IMR-90 (cell line): ENCODE data around the gene STX8.

Source experiments
- BHLHE40 ChIP-seq: fragments of 150-350 bp; IDR thresholded peaks from 2 replicates; pipeline ENCODE4 v1.6.1; 2016; ENCODE audit warnings: mild to moderate bottlenecking, low read depth, low read length
- CEBPB ChIP-seq: IDR thresholded peaks from 2 replicates; pipeline ENCODE4 v1.6.1; 2012; ENCODE audit warnings: low read depth, low read length, improper control_type of control experiment
- FOS ChIP-seq: fragments of 150-350 bp; IDR thresholded peaks from 2 replicates; pipeline ENCODE4 v1.6.1; 2016; ENCODE audit warnings: low read depth, low read length
- MAFK ChIP-seq: IDR thresholded peaks from 2 replicates; pipeline ENCODE4 v1.6.1; 2012; ENCODE audit warnings: low read depth, low read length, improper control_type of control experiment
- MXI1 ChIP-seq: IDR thresholded peaks from 2 replicates; pipeline ENCODE4 v1.6.1; 2012; ENCODE audit warnings: low read depth, mild to moderate bottlenecking, low read length, moderate library complexity, borderline replicate concordance
- POLR2A ChIP-seq: IDR thresholded peaks from 2 replicates; pipeline ENCODE4 v1.6.1; 2012; ENCODE audit warnings: mild to moderate bottlenecking, low read depth, low read length
- RAD21 ChIP-seq: IDR thresholded peaks from 2 replicates; pipeline ENCODE4 v1.6.1; 2012; ENCODE audit warnings: low read length, improper control_type of control experiment
- RCOR1 ChIP-seq: IDR thresholded peaks from 2 replicates; pipeline ENCODE4 v1.6.1; 2012; ENCODE audit warnings: mild to moderate bottlenecking, low read length, improper control_type of control experiment; ENCODE audit not compliant: insufficient replicate concordance
- RFX5 ChIP-seq: IDR thresholded peaks from 2 replicates; pipeline ENCODE4 v1.8.0; 2012; ENCODE audit warnings: low read depth, mild to moderate bottlenecking, low read length, moderate library complexity
- TF ChIP-seq, protein P1 (sequence below): conservative IDR thresholded peaks from 2 replicates; pipeline ENCODE4 v1.5.1; 2012; ENCODE audit warnings: mild to moderate bottlenecking, low read depth, low read length, improper control_type of control experiment
- TF ChIP-seq, protein P2 (sequence below): fragments of 150-350 bp; IDR thresholded peaks from 2 replicates; pipeline ENCODE4 v1.6.1; 2017; ENCODE audit warnings: mild to moderate bottlenecking, antibody characterized with exemption, low read length, low read depth

DNA sequence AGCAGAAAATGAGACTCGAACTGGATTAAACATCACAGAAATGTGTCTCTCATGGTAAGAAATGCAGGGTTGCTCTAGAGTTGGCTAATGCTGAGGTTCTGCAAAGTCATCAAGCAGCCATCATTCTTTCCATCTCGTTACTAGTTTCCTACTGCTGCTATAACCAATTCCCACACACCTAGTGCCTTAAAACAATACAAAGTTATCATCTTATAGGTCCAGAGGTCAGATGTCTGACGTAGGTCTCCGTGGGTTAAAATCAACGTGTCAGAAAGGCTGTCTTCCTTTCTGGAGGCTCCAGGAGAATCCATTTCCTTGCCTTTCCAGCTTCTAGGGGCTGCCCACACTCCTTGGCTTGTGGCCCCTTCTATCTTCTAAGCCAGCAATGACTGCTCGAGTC is 118.6 kb downstream of the STX8 start:
- TF ChIP-seq, protein P1, sequence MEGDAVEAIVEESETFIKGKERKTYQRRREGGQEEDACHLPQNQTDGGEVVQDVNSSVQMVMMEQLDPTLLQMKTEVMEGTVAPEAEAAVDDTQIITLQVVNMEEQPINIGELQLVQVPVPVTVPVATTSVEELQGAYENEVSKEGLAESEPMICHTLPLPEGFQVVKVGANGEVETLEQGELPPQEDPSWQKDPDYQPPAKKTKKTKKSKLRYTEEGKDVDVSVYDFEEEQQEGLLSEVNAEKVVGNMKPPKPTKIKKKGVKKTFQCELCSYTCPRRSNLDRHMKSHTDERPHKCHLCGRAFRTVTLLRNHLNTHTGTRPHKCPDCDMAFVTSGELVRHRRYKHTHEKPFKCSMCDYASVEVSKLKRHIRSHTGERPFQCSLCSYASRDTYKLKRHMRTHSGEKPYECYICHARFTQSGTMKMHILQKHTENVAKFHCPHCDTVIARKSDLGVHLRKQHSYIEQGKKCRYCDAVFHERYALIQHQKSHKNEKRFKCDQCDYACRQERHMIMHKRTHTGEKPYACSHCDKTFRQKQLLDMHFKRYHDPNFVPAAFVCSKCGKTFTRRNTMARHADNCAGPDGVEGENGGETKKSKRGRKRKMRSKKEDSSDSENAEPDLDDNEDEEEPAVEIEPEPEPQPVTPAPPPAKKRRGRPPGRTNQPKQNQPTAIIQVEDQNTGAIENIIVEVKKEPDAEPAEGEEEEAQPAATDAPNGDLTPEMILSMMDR = no peak
- TF ChIP-seq MAFK = no peak
- no peak for TF ChIP-seq RAD21
- TF ChIP-seq POLR2A = no peak
- no peak for TF ChIP-seq RFX5
- TF ChIP-seq CEBPB = no peak
- no peak for TF ChIP-seq RCOR1
- TF ChIP-seq FOS = no peak
- TF ChIP-seq, protein P2, sequence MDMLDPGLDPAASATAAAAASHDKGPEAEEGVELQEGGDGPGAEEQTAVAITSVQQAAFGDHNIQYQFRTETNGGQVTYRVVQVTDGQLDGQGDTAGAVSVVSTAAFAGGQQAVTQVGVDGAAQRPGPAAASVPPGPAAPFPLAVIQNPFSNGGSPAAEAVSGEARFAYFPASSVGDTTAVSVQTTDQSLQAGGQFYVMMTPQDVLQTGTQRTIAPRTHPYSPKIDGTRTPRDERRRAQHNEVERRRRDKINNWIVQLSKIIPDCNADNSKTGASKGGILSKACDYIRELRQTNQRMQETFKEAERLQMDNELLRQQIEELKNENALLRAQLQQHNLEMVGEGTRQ = no peak
- TF ChIP-seq BHLHE40 = no peak
- TF ChIP-seq MXI1 = no peak
